Measurements from ENCODE around the gene C4BPB. TPM values are rescaled to one million over a fixed set of nuclear protein-coding genes. Genes with fewer than 3 reads are reported as not detected.

C4BPB gene
- total RNA-seq, 1 experiment from 2014 or later = not detected

DNA sequence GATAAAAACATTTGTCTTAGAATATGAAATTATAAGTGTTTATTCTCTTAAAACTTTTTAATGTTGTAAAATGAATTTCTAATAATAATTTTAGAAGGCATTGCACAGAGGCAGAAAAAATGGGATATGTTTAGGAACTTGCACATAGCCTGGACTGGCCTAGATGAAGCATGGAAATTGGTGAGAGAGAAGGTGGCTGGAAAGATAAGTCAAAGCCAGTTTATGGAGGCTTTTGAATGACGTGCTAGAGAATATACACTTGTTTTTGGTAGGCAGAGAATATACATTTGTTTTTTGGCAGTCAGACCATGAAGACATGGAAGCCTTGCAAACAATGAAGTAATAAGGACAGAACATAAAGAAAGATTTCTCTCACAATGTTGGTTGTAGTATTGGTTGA, 13.1 kb downstream of the C4BPB start:
- H3K14ac ChIP-seq (ENCODE audit: insufficient read depth, low read length) = no peak overlapping the region
- no peak overlapping the region for H4K5ac ChIP-seq (ENCODE audit: insufficient read length, low read depth, low read length)
- H3K4me1 Mint-ChIP-seq = peaks cover under 1 to 2% of the 10 kb centered on the region in 2 experiments; a peak in 3 of 4 replicates
- no peak overlapping the region for H2BK12ac ChIP-seq (ENCODE audit: insufficient read length, low read depth, low read length)
- H2AK5ac ChIP-seq (ENCODE audit: insufficient read length, low read length) = no peak overlapping the region
- H2BK20ac ChIP-seq (ENCODE audit: low read depth, low read length, poor library complexity, severe bottlenecking) = no peak overlapping the region
- no peak overlapping the region for H3K56ac ChIP-seq (ENCODE audit: insufficient read length, low read depth, low read length)
- H3K4ac ChIP-seq (ENCODE audit: low read depth, low read length) = no peak overlapping the region
- peaks cover 18% of the 10 kb centered on the region for H3K9me3 ChIP-seq (ENCODE audit: control insufficient read depth, low read depth, low read length)
- H4K20me1 ChIP-seq (ENCODE audit: control insufficient read depth, insufficient read depth, insufficient read length) = no peaks in the 10 kb centered on the region
- DNase-seq = no peak
- no peak overlapping the region for H3K4me2 ChIP-seq (ENCODE audit: insufficient read depth, insufficient read length, low read length)
- H3K27me3 ChIP-seq (ENCODE audit: insufficient read depth, low read length) = no peaks in the 10 kb centered on the region
- H3K23ac ChIP-seq (ENCODE audit: insufficient read length, low read depth, low read length) = no peak overlapping the region
- no peak overlapping the region for H3K27ac ChIP-seq (ENCODE audit: insufficient read length, low read depth, low read length)
- no CpG with 5 or more reads among the region's 1 CpG for WGBS (ENCODE audit: extremely low coverage, insufficient read length, low lambda C conversion rate)
- peaks cover 2% of the 10 kb centered on the region for H3K27me3 Mint-ChIP-seq (ENCODE audit: low read depth)
- H3K9ac ChIP-seq (ENCODE audit: extremely low read depth, insufficient read length, low read length) = no peak overlapping the region
- H3K9me3 Mint-ChIP-seq = peaks cover 17 to 21% of the 10 kb centered on the region in 2 experiments
- no peak overlapping the region for H3K27ac Mint-ChIP-seq
- no peak overlapping the region for H4K91ac ChIP-seq (ENCODE audit: insufficient read length, low read depth, low read length)
- no peaks in the 10 kb centered on the region for H3K79me1 ChIP-seq (ENCODE audit: insufficient read depth, low read depth, low read length, poor library complexity, severe bottlenecking)
- no peaks in the 10 kb centered on the region for H3K23me2 ChIP-seq (ENCODE audit: insufficient read length, low read depth, low read length, poor library complexity, severe bottlenecking)
- peaks cover 0 to 9% (median 3%) of the 10 kb centered on the region in 3 experiments; a peak in 5 of 7 replicates for H3K36me3 Mint-ChIP-seq (ENCODE audit: insufficient read depth in 1 of 3, low read depth in 3 of 3)
- no peak overlapping the region for H3T11ph ChIP-seq (ENCODE audit: low read length)
- no peak overlapping the region for H2AFZ ChIP-seq (ENCODE audit: low read length)
- no peak overlapping the region for H2BK15ac ChIP-seq (ENCODE audit: low read depth, low read length)
- TF ChIP-seq, protein P1, sequence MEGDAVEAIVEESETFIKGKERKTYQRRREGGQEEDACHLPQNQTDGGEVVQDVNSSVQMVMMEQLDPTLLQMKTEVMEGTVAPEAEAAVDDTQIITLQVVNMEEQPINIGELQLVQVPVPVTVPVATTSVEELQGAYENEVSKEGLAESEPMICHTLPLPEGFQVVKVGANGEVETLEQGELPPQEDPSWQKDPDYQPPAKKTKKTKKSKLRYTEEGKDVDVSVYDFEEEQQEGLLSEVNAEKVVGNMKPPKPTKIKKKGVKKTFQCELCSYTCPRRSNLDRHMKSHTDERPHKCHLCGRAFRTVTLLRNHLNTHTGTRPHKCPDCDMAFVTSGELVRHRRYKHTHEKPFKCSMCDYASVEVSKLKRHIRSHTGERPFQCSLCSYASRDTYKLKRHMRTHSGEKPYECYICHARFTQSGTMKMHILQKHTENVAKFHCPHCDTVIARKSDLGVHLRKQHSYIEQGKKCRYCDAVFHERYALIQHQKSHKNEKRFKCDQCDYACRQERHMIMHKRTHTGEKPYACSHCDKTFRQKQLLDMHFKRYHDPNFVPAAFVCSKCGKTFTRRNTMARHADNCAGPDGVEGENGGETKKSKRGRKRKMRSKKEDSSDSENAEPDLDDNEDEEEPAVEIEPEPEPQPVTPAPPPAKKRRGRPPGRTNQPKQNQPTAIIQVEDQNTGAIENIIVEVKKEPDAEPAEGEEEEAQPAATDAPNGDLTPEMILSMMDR (conservative IDR thresholded peaks at IDR 0.05) = no peak
- H2BK5ac ChIP-seq (ENCODE audit: insufficient read length, low read length) = no peak overlapping the region
- H3K18ac ChIP-seq (ENCODE audit: insufficient read length, low read depth, low read length) = no peak overlapping the region
- no peaks in the 10 kb centered on the region for H3K4me1 ChIP-seq (ENCODE audit: insufficient read depth, low read length)
- H4K8ac ChIP-seq (replicated peaks; ENCODE audit: insufficient read length, low read depth, low read length) = no peak overlapping the region
- no peak overlapping the region for H3K4me3 Mint-ChIP-seq
- no peak overlapping the region for H2BK120ac ChIP-seq (ENCODE audit: low read depth, low read length, poor library complexity, severe bottlenecking)
- H3K79me2 ChIP-seq (ENCODE audit: insufficient read depth, low read length) = no peaks in the 10 kb centered on the region
